HG02678 (cell line): ENCODE data around the gene WWOX.

Source experiments
- ATAC-seq: cut with Tn5 transposase; IDR thresholded peaks from one replicate; pipeline ENCODE4 v1.9.1; 2021; ENCODE audit warnings: mild to moderate bottlenecking, moderate library complexity; ENCODE audit not compliant: unreplicated experiment

Gene WWOX

DNA sequence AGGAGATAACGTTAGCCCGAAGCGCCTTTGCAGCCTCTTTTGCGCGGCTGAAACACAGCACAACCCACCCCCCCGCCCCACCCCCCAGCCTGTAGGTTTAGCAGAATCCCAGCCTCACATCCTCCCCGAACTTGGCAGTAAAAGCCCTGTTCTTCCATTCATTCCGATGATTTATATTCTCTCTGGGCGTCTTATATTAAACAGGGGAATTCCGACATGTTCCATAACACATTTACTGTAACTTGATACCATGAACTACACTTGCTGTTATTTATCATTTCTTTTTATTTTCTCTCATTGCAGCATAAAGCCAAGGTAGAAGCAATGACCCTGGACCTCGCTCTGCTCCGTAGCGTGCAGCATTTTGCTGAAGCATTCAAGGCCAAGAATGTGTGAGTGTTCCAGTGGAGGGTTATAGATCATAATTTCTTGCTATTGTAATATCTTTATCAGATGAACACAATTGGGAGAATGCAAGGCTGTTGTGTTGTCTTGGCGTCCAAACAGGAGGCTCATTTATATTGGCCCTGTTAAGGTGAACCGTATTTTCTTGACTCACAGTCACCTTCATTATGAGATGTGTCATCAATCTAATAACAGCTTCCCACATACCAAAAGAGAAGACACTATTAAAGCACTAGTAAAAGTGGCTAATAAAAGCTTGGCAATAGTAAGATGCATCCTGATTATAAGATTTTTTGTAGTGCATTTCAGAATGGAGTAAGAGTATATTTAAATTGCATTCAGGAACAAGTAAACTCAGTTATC is 287.3 kb downstream of the WWOX start:
- no peak for ATAC-seq

DNA sequence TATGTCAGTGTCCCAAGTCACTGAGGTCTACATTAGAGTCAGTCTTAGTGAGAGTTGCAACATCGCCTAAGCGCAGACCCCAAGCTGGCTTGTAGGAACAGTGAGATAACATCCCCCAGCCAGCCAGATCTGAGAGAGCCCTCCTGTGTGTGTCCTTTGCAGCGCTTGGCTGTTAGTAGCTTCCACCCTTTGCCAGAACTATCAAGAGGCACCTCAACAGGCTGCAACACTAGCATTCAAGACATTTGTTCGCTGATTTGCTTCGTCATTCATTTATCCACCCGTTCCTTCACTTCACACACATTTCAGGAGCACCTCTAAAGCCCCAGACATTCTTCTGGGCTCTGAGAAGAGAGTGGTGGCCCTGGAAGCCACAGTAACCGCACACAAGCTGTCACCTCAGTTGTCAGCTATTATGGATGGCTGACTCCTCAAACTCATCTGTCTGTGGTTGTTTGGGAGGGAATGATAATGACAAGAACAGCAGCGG is 289.6 kb downstream of the WWOX start:
- no peak for ATAC-seq

- ATAC-seq: no peak
Measured at GRCh38 chr16:78390092-78390491, 290.6 kb downstream of the WWOX start.

DNA sequence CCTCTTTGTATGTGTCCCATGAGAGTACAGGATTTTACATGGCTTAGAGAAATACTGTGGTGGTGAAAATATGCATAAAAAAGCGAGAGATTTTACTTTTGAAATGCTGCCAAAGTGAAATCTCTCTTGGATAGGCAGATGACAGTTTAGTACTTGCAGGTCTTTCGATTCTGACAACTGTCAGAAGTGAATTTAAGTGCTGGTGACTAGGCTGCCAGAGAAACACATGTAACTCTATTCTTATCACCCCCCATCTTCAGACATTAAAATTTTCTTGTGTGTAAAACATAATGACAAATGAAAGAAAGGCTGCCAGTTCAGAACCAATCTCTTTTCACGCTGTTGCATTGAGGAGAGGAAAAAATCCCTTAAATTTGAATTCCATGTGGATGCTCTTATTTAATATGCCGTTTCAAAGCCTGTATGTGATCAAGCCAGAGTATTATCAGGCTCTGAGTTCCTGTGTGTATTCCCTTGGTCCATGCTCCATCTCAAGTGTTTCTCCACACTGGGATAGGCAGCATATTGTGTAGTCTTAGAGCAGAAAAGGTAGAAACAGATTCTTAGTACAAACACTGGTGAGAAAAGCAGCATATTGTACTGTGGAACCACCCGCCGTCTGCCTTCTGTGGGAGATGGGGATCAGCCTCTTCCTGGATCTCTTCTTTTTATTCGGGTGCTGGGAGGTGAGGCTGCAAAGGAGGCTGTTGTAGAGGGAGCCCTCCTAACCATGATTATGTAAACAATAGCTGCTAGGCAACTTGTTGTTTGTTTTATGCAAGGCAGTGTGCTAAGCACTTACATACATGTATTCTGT is 291.3 kb downstream of the WWOX start:
- no peak for ATAC-seq

DNA sequence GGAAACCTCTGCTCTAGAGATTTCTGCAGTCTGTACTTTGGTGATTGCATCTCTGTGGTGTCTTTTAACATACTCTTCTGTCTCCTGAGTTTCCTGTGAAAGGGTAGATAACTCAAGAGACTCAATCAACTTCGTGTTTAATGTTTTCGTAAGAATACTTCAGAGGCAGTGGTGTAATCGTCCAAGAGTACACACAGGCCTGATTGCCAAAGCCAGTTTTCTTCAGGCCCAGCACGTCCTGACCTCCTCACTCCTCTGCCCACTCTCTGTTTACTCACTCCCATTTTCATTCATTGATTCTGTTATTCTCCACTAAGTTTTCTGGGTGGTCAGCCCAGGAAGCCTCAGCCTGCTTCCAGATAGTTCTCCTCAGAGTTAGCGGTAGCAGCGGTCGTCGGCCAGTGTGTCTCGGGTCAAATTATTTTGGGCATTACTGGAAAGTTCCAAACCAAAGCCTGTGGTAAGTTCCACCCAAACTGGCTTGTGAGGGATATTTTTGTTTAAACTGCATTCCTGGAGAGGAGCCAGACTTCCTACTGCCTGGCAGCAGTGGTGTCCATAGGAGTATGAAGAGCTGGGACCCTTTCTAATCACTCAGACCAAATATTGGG is 293.2 kb downstream of the WWOX start:
- ATAC-seq: no peak

DNA sequence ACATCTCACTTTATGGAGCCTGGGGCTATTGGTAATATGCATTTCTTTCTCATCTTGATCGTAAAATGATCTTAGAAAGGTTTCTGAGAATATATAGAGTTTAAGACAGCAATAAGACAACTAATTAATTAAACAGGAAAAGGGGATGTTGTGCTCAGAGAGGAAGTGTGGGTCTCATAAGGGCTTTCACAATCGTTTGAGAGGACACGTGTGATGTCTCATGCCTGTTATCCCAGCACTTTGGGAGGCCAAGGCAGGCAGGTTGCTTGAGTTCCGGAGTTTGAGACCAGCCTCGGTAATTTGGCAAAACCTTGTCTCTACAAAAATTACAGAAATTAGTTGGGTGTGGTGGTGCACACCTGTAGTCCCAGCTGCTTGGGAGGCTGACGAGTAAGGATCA is 295.6 kb downstream of the WWOX start:
- ATAC-seq: no peak

DNA sequence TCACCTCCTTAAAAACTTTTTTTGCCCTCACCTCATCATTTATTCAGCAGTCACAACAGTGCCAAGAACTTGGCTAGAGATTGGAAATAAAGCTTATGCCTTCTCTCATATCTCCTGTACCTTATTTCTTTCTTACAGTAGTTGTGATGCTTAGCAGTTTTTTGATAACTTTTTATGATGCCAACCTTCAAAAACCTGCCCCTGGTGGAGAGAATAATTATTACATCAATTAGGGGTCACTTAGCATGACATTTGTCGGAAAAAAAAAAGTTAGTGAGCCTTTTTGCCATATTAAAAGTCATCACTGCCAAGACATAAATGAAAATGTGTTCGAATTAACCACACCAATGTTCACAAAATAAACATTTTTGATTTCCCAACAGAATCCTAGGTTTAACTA is 296.6 kb downstream of the WWOX start:
- no peak for ATAC-seq

GRCh38 chr16:78396673-78397072 is 297.2 kb downstream of the WWOX start:
- no peak for ATAC-seq

- ATAC-seq: no peak
Measured at GRCh38 chr16:78399384-78399783, 299.9 kb downstream of the WWOX start.

- no peak for ATAC-seq
Measured at GRCh38 chr16:78402833-78403232, 303.4 kb downstream of the WWOX start.

DNA sequence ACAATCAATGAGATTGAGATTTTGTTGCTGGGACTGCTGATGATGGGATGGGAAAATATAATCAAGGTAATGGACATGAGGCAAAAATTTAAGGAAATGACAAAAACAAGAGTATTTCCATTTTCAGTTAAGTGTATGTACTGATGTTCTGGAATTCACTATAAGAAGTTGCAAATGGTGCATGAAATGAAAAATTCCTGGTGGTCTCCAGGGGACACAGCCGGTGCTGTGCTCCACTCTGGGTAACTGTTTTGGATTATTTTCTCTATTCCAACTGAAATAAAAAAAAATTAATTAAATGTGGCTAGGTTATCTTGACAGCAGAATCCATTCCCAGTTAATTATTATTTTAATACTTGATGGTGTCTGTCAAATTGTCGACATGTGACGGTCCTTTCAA is 305.6 kb downstream of the WWOX start:
- no peak for ATAC-seq

- no peak for ATAC-seq
Measured at GRCh38 chr16:78405833-78406232, 306.4 kb downstream of the WWOX start.

- ATAC-seq: no peak
Measured at GRCh38 chr16:78407191-78407590, 307.7 kb downstream of the WWOX start.

DNA sequence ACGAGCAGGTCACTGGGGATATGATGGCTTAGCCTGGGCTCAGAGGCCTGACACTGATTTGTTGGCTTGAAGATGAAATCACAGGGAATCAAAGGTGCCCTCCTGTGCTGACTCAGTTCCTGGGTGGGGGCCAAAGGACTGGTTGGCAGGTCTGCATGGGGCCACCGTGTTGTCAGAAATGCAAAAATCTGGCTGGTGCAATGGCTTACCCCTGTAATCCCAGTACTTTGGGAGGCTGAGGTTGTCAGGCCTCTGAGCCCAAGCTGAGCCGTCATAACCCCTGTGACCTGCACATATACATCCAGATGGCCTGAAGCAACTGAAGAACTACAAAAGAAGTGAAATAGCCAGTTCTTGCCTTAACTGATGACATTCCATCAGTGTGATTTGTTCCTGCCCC is 314.2 kb downstream of the WWOX start:
- ATAC-seq: no peak

- ATAC-seq: no peak
Measured at GRCh38 chr16:78415013-78415412, 315.6 kb downstream of the WWOX start.

GRCh38 chr16:78415669-78416068 is 316.2 kb downstream of the WWOX start:
- no peak for ATAC-seq

DNA sequence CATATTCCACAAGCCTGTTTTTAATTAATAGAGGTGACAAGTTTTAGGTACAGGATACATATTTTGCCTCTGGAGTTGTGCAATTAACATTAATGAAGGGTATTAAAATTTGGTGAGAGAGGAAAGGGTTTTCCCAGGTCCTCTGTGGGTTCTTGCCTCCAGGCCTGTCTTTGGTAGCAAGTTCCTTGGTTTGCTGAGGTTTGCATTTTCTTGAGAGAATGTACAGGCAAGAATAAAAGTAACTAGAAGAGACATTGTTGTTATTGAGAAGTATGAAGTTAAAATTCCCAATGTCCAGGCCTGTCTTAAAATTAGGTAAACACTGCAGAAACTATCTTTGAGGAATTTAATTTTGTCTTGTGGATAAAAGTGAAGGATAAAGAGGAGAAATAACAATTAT is 316.9 kb downstream of the WWOX start:
- no peak for ATAC-seq

DNA sequence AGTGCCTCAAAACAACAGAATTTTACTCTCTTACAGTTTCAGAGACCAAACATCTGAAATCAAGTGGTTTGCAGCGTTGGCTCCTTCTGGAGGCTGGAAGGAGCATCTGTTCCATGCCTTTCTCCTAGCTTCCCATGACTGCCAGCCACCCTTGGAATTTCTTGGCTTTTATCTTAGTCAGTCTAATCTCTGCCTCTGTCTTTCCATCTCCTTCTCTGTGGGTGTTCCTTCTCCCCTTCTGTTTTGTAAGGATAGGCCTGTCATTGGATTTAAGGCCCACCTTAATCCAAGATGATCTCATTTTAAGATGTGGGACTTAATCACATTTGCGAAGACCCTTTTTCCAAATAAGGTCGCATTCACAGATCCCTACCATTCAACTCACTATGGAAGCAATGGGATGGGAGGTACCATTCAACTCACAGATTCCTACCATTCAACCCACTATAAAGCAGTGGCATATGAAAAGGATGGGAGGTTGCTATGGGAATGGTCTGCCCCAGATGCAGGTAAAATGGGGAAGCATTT is 321.8 kb downstream of the WWOX start:
- no peak for ATAC-seq

DNA sequence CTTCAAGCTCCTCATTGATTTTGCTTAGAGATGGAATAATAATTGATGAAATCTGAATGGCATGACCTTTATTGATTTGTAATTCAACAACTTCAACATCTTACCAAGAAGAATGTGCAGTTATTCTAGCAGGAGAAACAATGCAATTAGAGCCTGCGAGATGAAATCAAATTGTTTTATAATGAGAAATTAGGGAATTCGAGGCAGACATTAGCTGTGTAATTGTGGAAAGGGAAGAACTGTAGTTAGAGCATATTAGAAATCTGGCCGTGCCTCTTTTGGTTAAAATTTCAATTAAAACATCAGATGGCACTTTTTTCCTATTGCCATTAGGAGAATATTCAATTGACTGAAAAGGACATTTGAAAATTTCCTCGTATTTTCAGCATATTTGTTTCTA is 325.8 kb downstream of the WWOX start:
- ATAC-seq: no peak

- no peak for ATAC-seq
Measured at GRCh38 chr16:78425891-78426510, 326.5 kb downstream of the WWOX start.

DNA sequence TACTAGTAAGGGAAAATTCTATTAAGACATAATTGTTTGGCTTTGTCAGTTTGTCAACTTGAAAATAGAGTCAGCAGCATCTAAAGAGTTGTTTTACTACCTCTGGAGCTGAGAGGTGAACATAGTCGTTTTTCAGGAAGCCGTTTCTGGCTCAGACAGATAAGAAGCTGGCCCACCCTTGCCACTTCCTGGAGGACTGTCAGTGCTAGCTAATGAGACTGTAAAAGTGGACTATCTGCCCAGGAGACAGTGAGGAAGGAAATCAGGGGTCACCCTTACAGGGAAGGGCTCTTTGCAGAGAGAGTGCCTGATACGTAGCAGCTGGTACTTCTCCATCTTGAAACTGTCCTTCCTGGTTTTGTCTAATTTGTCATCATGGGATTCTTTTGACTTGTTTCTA is 328.7 kb downstream of the WWOX start:
- ATAC-seq: no peak
